ENCODE measurements around the gene SREBF1. TPM values are rescaled to one million over a fixed set of nuclear protein-coding genes. Genes with fewer than 3 reads are reported as not detected.

Gene SREBF1
- total RNA-seq, 1 experiment from 2014 or later = 19.1 TPM

DNA sequence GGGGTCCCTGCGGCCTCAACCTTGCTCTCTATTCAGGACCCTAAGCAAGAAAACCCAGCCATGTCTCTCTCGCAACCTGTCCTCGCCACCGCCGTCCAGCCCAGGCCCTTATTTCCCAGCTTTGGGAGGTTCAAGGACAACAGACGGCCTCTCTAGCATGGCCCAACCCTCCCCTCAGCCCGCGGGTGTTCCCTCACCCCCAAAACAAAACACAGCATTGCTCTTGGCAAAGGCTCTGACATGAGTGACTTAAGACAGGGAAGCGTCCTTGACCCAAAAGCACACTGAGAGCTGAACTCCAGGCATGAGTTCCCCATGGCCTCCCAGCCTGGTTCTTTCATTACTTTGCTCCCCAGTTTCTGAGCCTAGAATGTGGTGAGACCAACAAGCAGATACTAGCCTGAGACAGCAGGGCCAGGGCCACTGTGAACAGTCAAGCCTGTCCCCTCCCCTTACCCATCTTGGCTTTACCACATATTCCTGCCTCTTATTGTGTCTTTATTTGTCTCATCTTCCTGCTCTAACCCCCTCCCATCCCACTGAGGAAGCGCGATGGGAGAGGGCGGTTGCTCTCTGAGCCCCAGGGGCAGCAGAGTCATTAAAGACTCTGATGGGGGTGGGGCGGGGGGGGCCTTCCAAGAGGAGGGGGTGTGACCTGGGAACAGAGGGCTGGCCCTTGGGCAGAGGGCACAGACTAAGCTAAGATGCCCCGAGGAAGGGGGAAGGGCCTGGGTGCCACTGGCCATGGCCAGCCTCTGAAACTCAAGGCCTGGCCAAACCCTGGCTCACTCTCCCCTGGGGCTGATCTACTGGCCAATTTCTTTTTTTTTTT lies 11.8 kb downstream of the SREBF1 start:
- no peak for DNase-seq (ENCODE audit: low read depth)

DNA sequence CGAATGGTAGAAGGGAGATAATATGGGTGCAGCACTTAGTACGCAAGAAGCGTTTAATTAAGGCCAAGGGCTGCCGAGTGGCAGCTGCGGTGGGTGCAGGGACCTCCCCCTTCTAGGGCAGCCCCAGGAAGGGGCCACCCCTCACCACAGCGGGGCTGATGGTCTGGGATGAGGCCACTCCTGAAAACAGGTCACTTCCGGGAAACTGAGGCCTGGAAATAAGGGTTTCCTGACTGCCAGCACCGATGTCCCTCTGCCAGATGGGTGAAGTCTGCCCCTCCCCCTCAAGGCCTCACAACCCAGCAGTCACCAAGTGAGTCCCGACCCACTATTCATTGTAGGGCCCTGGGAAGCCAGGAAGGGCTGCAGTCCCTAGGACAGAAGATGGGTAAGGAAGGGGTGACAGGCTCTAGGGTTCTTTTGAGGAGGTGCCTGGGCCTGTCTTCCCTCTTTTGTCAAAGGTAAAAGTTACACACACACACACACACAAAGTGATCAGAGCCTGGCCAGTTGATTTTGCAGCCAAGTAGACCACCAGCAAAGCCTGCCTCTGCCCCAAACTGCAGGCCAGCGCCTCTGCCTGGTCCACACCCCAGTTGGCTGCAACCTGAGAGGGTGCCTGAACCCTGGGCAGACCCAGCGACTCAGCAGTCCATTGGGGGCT lies 12.5 kb downstream of the SREBF1 start:
- no peak for DNase-seq (ENCODE audit: low read depth)

DNA sequence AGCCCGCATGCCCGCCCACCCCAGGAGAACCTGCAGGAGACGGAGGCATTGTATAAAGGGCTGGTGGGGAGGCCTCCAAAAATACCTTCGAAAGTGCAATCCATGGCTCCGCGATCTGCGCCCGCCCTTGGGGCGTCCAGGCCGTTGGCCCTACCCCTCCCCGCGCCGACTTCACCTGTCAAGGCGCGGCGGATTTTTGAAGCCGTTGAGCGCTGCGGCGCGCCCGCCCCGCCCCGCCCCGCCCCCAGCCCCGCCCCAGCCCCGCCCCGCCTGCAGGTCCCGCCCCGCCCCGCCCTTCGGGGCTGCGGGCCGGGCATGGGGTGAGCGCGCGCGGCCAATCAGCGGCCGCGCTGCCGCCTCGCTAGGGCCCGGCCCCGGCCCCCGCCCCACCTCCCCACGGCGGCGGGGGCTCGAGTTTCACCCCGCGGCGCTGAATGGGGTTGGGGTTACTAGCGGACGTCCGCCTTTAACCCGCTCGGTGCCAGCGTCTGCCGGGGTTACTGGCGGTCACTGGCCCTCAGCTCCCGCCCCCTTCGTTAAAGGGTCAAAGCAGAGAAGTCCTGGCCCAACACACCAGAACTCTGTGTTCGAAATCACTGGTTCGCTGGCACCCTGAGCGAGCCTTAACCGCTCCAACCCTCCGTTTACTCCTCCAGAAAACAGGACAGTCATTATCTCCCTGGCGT lies 13.2 kb downstream of the SREBF1 start:
- peak; percentile 92 for DNase-seq (ENCODE audit: low read depth)

DNA sequence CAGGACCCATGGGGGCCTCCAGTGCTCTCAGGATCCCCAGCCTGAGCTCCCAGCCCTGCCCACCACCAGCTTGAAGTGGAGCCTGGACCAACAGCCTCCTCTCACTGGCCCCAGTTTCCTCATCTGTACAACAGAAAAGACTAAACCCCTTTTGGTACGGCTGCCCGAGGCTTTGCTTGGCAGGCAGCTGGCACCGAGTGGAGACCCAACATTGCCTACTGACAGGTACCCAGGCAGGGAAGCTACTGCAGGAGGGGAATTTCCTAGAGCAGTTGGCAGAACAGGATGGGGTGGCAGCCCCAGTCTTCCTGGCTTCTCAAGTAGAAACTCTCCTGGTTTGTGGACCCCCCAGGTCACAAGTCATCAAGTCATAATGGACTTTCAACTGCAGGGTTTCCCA lies 14.2 kb downstream of the SREBF1 start:
- DNase-seq (ENCODE audit: low read depth) = no peak

DNA sequence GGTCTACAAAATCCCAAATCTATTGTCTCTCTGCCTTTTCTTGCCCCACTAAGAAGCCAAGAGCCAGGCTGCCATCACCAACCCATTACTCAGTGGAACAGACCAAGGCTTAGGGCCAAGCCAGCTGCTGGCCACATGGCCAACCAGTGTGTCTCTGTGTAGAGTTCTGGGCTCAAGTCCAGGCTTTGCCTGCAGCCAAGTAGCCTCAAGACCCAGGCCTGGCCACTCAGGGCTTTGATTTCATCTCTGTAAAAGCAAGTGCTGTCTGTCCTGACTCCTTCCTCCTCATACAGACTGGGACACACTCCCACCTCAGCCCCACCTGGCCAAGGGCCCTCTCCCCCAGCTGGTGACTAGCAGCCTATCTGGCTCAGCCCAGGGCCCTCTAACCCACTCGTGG lies 14.6 kb downstream of the SREBF1 start:
- peak; percentile 57 for DNase-seq (ENCODE audit: low read depth)

DNA sequence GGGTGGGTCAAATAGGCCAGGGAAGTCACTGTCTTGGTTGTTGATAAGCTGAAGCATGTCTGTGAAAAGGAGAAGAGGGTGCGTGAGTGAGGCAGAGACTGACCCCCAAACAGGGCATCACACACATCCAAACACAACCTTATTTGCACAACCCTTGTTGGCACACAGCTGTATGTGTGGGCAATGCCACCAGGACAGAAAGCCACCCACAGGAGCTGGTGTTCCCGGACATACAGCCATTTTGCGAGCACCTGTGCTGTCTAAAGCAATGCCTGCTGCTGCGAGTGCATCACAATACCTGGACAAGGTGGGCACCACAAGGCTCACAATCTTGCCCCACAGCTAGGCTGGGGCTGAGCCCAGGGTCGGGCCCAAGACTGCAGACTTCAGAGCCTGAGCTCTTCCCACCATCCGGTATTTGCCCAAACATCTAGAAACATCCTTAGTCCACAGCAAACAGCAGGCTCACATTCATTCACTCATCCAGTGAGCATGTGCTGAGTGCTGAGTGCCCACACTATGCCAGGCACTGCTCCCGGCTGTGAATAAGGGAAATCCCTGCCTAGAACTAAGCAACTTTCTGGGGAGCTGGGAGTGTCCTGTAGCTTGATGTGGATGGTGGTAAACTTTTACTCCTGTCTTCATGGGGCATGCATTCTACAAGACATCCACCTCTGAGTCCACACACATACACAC lies 16.2 kb downstream of the SREBF1 start:
- DNase-seq (ENCODE audit: low read depth) = no peak

DNA sequence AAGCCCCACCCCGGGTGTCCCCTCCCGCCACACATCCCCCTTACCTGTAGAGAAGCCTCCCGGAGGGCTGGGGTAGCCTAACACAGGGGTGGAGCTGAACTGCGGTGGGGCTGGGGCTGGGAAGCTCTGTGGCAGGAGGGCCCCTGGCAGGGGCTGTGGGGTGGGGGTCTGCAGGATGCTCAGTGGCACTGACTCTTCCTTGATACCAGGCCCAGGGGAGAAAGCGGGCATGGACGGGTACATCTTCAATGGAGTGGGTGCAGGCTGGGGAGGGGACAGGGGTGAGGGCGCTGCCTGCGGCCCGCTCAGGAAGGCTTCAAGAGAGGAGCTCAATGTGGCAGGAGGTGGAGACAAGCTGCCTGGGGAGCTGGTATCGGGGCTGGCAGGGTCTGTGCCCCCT lies 16.7 kb downstream of the SREBF1 start:
- no peak for DNase-seq (ENCODE audit: low read depth)

DNA sequence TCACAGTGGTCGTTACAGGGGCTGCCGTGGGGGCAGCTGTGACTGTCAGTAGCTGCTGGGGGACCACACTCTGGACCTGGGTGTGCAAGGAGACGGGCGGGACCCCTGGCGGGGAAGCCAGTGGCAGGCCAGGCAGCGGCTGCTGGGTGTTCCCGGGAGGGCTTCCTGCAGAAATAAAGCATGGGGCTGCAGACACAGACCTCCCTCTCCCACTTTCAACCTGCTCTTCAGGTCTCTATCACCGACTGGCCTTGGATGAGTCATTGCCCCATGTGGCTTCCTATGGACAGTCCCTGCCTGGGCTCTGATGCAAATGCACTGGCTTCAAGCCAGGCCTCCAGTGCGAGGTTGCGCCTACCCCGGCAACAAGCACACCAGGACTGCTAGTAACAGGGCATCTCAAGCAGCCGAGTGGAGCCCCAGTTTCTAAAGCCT lies 17.2 kb downstream of the SREBF1 start:
- DNase-seq (ENCODE audit: low read depth) = peak; percentile 95

DNA sequence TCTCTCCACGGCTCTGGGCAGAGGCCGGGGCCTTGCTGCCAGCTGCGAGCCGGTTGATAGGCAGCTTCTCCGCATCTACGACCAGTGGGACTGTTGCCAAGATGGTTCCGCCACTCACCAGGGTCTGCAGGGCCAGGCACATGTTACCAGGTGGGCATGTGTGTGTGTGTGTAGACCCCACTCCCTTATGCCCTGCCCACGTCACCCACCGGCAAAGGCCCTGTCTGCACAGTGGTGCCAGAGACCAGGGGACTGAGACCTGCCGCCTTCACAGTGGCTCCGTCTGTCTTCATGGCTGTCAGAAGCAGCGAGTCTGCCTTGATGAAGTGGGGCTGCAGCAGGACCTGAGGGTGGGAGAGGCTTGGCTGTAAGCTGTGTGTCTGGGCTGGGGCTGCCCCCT lies 17.7 kb downstream of the SREBF1 start:
- DNase-seq (ENCODE audit: low read depth) = no peak

DNA sequence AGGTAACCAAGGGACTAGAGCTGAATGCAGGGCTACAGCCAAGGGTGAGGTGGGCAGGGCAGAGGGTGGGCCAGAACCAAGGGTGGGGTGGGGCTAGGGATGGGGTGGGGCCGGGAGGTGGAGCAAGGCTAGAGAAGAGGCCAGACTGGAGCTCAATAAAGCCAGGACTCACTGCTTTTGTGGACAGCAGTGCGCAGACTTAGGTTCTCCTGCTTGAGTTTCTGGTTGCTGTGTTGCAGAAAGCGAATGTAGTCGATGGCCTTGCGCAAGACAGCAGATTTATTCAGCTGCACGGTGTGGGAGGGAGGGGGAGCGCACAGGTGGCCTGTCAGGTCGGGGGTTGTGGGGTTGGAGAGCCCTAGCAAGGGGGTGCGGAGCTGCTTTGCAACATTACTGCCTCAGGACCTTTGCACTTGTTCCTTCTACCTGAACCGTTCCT lies 18.7 kb downstream of the SREBF1 start:
- peak; percentile 67 for DNase-seq (ENCODE audit: low read depth)

DNA sequence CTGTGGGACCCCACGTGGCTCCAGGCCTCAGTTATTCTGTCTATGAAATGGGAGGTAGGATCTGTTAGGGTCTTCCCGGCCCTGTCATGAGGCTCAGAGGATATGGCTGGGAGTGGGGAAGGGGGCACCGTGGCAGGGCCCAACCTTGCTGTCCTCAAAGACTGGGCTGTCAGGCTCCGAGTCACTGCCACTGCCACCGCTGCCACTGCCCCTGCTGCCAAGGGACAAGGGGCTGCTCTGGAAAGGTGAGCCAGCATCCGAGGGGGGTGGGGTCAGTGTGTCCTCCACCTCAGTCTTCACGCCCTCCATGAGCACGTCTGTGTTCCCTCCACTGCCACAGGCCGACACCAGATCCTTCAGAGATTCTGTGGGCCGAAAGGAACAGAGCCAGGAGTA lies 19.2 kb downstream of the SREBF1 start:
- no peak for DNase-seq (ENCODE audit: low read depth)

DNA sequence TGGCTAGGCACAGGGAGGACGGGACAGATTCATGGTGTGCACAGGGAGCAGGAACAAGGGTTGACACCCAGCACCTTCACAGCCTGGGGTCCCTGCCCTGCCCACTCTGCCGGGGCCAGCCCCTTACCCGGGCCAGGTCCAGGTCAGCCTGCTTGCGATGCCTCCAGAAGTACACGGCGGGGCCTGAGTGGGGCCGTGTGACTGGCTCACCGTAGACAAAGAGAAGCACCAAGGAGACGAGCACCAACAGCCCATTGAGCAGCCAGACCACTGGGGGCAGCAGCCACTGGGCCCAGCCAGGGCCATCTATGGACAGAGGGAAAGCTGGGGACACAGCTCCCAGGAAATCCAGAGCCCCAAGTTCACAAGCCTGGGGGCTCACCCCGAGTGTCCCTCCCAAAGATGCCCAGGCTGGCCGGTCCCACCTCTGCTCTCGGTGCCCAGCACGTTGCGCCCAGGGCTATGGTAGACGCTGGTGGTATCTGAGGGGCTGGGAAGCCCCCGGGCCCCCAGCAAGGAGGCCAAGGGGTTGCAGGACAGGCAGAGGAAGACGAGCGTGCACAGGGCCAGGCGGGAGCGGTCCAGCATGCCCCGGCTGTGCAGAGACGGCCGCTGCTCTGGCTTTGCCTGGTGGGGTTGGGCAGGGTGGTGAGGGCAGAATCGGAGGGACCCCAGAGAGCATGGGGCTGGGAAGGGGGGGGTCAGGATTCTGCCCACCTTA lies 19.8 kb downstream of the SREBF1 start:
- DNase-seq (ENCODE audit: low read depth) = no peak

DNA sequence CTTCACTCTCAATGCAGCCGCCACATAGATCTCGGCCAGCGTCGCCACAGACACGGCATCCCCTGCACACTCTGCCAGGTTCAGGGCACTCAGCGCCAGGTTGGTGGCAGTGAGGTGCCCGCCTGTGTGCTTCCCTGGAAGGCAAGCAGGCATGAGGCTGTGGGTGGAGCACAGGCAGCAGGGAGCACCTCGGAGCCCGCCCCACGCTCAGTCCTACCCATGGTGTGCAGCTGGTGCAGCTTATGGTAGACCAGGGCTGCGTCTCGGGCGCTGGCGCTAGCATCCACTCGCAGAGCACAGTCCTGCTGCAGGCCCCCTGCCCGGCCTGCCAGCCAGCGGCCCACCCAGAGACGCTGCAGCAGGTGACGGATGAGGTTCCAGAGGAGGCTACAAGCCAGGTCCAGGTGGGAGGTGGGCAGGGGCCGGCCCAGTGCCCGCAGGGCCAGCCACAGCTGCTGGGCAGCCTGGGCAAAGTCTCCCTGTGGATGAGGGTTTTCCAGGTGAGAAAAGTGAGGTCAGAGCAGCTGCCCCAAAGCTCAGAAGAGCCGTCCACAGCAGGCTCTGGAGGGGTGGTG lies 20.5 kb downstream of the SREBF1 start:
- no peak for DNase-seq (ENCODE audit: low read depth)

DNA sequence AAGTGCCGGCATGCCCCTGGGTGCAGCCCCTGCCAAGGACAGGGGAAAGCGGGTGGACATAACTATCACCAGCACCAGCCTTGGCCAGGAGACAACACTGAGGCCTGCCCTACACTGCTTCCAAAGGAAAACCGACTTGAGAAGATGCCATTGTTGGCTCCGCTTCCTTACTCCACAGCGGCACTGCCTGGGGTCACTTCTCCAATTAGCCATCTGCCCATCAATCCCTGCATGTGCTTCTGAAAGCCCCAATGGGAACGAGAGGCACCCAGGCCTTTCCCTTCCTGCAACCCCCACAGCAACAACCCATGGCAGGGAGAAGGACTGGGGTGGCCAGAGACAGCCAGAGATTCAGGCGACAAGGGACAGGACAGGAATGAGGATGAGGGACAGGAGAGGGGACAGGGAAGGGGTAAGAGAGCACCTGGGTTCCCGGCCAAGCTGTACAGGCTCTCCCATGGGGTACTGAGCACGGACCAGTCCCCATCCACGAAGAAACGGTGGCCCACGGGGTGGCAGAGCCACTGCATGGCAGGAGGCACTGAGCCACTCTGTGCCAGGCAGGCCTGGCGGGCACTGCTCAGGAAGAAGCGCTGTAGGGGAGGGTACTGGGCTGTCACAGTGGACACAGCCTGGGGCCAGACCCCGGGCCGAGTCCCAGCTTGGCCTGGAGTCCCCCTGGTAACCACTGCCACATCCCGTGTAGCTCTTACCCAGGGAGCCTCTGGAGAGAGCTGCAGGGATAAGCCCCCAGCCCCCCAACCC lies 21.2 kb downstream of the SREBF1 start:
- no peak for DNase-seq (ENCODE audit: low read depth)

DNA sequence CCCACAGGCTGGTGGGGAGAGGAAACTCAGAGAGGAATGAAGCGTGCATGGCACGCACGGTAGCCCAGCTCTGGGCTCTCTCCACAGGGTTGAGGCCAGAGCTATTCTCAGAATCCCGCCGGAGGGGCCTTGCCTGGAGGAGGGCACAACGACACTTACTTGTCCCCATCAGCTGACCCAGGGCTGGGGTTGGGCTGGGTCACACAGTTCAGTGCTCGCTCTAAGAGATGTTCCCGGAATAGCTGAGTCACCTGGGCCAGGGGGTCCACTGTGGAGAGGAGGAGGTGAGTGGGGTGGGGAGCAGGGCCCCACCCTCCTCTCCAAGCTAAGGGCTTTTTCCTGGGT lies 21.8 kb downstream of the SREBF1 start:
- DNase-seq (ENCODE audit: low read depth) = no peak

DNA sequence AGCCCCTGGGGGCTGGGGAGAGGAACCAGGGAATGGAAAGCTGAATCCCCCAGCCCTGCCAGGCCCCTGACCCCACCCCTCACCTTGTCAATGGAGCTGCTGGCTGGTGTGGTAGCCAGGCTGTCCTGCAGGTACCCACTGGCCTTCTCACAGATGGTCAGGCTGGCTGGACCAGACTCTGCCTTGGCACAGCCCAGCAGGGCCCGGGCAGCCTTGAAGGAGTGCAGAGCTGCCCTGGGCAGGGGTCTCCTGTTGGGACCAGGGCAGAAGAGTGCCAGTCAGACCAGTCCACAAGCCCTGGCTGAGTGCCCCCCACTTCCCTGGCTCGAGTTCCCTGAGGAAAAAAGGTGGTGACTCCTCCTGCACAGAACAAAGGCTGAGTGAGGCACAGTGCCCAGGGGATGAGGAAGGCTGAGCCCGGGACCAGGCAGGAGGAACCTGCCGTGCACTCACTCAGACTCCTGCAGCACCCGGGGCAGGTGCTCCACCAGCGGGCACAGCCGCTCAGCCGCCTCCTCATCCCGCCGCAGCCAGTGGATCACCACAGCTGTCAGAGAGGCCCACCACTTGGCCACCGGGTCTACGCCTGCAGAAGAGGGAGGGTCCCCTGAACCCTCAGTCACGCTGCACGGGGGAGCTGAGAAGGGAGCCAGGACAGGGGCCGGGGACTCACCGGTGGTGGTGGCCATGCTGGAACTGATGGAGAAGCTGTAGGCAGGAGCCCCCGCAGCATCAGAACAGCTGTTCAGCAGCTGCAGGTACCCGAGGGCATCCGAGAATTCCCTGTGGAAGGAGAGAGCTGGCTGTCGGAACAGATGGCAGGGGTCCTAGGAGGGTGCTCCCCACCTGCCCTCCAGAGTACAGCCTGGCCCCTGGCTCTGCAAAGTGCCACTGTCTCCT lies 22.4 kb downstream of the SREBF1 start:
- no peak for DNase-seq (ENCODE audit: low read depth)

DNA sequence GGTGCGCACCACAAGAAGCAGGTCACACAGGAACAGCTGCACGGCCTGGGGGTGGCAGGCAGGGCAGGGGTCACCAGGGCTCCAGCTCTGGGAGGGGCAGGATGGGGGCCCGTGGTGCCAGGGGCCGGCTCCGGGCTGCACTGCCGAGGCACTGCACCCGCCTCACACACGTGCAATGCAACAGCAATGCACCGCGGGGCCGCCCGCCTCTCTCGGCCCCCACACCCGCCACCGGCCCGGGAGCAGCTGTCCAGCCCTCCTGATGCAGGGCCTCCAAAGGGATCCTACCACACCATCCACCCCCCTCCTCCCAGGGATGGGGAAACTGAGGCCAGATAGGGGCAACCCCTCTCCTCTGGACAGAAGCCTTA lies 23.1 kb downstream of the SREBF1 start:
- DNase-seq (ENCODE audit: low read depth) = no peak

DNA sequence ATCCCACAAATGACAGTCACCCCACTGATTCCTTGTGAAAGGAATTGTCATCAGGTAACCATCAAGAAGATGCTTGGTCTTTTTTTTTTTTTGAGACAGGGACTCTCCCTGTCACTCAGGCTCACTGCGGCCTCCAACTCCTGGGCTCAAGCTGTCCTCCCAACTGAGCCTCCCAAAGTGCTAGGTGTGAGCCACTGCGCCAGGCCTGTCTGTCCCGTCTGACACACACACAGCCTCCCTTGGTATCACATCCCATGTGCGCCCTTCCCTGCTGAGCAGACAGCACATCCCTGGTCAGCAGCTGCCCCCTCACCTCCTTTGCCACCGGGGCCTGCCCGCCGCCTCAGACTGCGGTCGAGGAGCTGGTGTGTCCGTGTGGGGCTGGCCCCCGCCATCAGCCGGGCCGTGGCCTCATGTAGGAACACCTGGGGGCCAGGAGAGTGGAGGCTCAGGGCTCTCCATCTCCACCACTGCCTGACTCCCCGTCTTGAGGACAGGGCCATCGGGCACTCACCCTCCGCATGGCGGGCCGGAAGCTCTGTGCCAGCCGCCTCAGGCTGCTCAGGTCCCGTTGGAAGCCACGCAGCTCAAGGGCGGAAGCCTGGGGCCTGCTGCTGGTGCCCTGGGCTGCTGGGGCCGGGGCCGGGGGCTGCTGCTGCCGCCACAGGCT lies 23.6 kb downstream of the SREBF1 start:
- no peak for DNase-seq (ENCODE audit: low read depth)
